ENCODE results near the gene SERPINA6. TPM values are rescaled to one million over a fixed set of nuclear protein-coding genes. Genes with fewer than 3 reads are reported as not detected.
"Not testable (repeated sequence)": the region's sequence is repeated elsewhere in the genome, so short reads cannot be mapped to it uniquely, and the experiment has no call there.

The SERPINA6 gene
- total and polyA plus RNA-seq, 8 donors, result 0.19 TPM; not detected in 7

DNA sequence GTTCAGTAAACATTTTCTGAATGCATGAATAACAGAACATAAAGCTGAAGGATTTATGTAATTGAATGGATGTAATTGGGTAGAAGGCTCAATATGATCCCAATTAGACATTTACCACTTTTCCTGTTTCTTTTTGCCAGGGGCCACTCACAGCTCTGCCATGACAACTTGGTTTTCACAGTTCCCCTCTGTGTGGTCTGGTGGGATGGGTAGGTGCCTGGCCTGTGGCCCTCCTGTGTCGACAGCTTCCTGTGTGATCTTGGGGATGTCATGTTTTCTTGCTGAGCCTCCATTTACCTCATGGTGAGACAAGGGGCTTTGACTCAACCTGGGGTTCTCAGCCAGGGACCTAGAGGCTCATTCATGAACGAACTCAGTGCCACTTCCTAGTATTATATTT lies 17.5 kb downstream of the SERPINA6 start:
- H3K36me3 ChIP-seq, result no peaks in the 10 kb centered on the region
- intact Hi-C loops (cut with DNase I; ENCODE audit: low total_unique reads), result no loop called here

DNA sequence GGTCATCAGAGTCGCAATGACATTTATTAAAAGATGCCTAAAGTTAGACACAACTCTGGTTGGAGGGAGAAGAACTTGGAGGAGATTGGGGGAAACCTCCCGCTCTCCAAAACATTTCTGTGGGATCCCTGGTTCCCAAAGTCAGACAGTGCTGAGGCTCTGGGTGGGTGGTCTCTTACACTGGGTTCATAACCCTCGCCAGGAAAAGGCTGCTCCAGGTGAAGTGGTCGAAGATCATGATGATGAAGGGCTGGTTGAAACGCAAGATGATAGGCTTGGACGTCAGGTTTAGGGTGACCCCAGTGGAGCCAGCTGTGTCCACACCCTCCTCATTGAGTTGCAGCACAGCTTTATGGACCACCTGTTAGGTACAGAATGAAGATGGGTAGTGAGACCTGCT lies 18.9 kb downstream of the SERPINA6 start:
- Histone ChIP-seq H3K9me3 (peaks cover 0 to 16% (median 13%) of the 10 kb centered on the region in 4 donors), H3K4me1 (no peaks in the 10 kb centered on the region), H3K4me3 (no peak overlapping the region), H3K27ac (no peak overlapping the region), H3K27me3 (peaks cover 0 to 6% (median 0%) of the 10 kb centered on the region in 3 donors), H3K36me3 (no peaks in the 10 kb centered on the region)
- TF ChIP-seq POLR2A (IDR thresholded peaks at IDR 0.05) (no peak), EP300 (IDR thresholded peaks at IDR 0.05) (no peak), POLR2AphosphoS5 (IDR thresholded peaks at IDR 0.05) (no peak)
- TF ChIP-seq, protein P1, sequence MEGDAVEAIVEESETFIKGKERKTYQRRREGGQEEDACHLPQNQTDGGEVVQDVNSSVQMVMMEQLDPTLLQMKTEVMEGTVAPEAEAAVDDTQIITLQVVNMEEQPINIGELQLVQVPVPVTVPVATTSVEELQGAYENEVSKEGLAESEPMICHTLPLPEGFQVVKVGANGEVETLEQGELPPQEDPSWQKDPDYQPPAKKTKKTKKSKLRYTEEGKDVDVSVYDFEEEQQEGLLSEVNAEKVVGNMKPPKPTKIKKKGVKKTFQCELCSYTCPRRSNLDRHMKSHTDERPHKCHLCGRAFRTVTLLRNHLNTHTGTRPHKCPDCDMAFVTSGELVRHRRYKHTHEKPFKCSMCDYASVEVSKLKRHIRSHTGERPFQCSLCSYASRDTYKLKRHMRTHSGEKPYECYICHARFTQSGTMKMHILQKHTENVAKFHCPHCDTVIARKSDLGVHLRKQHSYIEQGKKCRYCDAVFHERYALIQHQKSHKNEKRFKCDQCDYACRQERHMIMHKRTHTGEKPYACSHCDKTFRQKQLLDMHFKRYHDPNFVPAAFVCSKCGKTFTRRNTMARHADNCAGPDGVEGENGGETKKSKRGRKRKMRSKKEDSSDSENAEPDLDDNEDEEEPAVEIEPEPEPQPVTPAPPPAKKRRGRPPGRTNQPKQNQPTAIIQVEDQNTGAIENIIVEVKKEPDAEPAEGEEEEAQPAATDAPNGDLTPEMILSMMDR (IDR thresholded peaks at IDR 0.05), result no peak
- 83 to 91% (median 88%) methylated on average over 6 of the region's 6 CpGs for WGBS, 5 donors
- DNase-seq, result no peak
- intact Hi-C loops (cut with DNase I; ENCODE audit: low total_unique reads), result no loop called here

More for the DNA sequence above, 17.5 kb downstream of the SERPINA6 start:
- peaks cover 0 to 16% (median 13%) of the 10 kb centered on the region in 4 donors for H3K9me3 ChIP-seq
- H3K27ac ChIP-seq, result no peak overlapping the region
- no peak overlapping the region for H3K4me3 ChIP-seq
- 63 to 77% (median 74%) methylated on average over 2 of the region's 2 CpGs for WGBS, 5 donors
- DNase-seq, result no peak
- H3K27me3 ChIP-seq, result peaks cover 0 to 6% (median 0%) of the 10 kb centered on the region in 3 donors
- H3K4me1 ChIP-seq, result no peaks in the 10 kb centered on the region
- TF ChIP-seq POLR2AphosphoS5 (IDR thresholded peaks at IDR 0.05), result no peak
- TF ChIP-seq POLR2A (IDR thresholded peaks at IDR 0.05), result no peak
- TF ChIP-seq, protein P1 (IDR thresholded peaks at IDR 0.05), result no peak
- no peak for TF ChIP-seq EP300 (IDR thresholded peaks at IDR 0.05)

DNA sequence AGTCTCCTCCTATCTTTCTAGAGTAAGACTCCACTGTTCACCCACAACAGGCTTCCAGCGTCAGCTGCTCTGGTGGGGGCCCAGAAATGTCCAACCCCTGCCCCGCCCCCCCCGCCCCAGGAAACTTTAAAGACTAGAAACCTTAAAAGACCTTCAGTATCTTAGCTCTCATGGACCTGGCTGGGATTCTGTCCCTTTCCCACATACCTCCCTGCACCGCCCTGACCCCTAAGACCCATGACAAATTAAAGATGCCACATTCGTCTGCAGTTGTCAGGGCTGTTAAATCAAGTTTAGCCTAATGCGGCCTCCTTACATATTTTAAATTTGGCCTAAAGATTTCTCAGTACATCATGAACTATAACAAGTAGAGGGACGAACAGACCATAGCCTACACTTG lies 20.0 kb downstream of the SERPINA6 start:
- Histone ChIP-seq H3K4me3 (no peak overlapping the region), H3K36me3 (no peaks in the 10 kb centered on the region), H3K27me3 (peaks cover 0 to 6% (median 0%) of the 10 kb centered on the region in 3 donors), H3K27ac (no peak overlapping the region), H3K9me3 (peaks cover 0 to 11% (median 9%) of the 10 kb centered on the region in 4 donors), H3K4me1 (no peaks in the 10 kb centered on the region)
- 76 to 86% (median 82%) methylated on average over 7 of the region's 7 CpGs for WGBS, 5 donors
- TF ChIP-seq POLR2AphosphoS5 (IDR thresholded peaks at IDR 0.05), result no peak
- no peak for TF ChIP-seq EP300 (IDR thresholded peaks at IDR 0.05)
- no peak for TF ChIP-seq POLR2A (IDR thresholded peaks at IDR 0.05)
- TF ChIP-seq, protein P1 (IDR thresholded peaks at IDR 0.05), result no peak
- DNase-seq, result no peak
- intact Hi-C loops (cut with DNase I; ENCODE audit: low total_unique reads), result no loop called here

DNA sequence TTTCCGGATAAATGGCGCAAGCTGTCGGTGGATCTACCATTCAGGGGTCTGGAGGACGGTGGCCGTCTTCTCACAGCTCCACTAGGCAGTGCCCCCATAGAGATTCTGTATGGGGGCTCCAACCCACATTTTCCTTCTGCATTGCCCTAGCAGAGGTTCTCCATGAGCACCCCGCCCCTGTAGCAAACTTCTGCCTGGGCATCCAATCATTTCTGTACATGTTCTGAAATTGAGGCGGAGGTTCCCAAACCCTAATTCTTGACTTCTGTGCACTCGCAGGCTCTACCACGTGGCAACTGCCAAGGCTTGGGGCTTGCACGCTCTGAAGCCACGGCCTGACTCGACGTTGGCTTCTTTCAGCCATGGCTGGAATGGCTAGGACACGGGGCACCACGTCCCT lies 25.0 kb downstream of the SERPINA6 start:
- Histone ChIP-seq H3K27me3 (peaks cover 0 to 6% (median 0%) of the 10 kb centered on the region in 3 donors), H3K9me3 (no peaks in the 10 kb centered on the region), H3K27ac (no peak overlapping the region), H3K4me3 (no peak overlapping the region), H3K4me1 (no peaks in the 10 kb centered on the region), H3K36me3 (no peaks in the 10 kb centered on the region)
- TF ChIP-seq, protein P1 (IDR thresholded peaks at IDR 0.05), result no peak
- TF ChIP-seq POLR2AphosphoS5 (IDR thresholded peaks at IDR 0.05) (no peak), EP300 (IDR thresholded peaks at IDR 0.05) (no peak), POLR2A (IDR thresholded peaks at IDR 0.05) (no peak)
- no peak for DNase-seq
- 92 to 95% (median 93%) methylated on average over 14 to 15 of the region's 15 CpGs for WGBS, 5 donors
- intact Hi-C loops (cut with DNase I; ENCODE audit: low total_unique reads), result no loop called here

DNA sequence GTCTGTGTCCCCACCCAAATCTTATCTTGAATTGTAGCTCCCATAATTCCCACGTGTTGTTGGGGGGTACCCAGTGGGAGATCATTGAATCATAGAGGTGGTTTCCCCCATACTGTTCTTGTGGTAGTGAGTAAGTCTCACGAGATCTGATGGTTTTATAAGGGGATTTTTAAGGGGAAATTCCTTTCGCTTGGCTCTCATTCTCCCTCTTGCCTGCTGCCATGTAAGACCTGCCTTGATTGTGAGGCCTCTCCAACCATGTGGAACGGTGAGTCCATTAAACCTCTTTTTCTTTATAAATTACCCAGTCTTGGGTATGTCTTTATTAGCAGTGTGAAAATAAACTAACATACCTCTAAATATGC lies 27.0 kb downstream of the SERPINA6 start:
- H3K9me3 ChIP-seq; intact Hi-C loops (cut with DNase I; ENCODE audit: low total_unique reads): not testable (repeated sequence)
- WGBS, 5 donors, result 68 to 79% (median 73%) methylated on average over 4 of the region's 4 CpGs

More for the DNA sequence above, 27.0 kb downstream of the SERPINA6 start:
- not testable (repeated sequence) for H3K27me3 ChIP-seq, H3K27ac ChIP-seq, DNase-seq, H3K36me3 ChIP-seq, H3K4me1 ChIP-seq, H3K4me3 ChIP-seq

Measured in stomach (tissue), 9 donors.